Breast epithelium (tissue), 3 donors: ENCODE results near the gene NFIB.

Experiments used
- CTCF ChIP-seq, 3 donors: fragments of 450-650 bp; IDR thresholded peaks; one replicate each; pipeline ENCODE4 v1.5.1; 2016 to 2017; ENCODE audit warnings: antibody characterized with exemption in 3 of 3, mild to moderate bottlenecking in 3 of 3, moderate library complexity in 3 of 3
- POLR2AphosphoS5 ChIP-seq, 3 donors: sonication (generic); formaldehyde crosslinking; IDR thresholded peaks; one replicate each; pipeline ENCODE4 v1.6.1; 2017; ENCODE audit warnings: antibody characterized with exemption in 3 of 3

GRCh38 chr9:14309403-14309802, 4.5 kb downstream of the NFIB start:
- TF ChIP-seq CTCF (IDR thresholded peaks at IDR 0.05) (no peak), POLR2AphosphoS5 (IDR thresholded peaks at IDR 0.05) (no peak)
